ENCODE measurements around the gene TSC2.
A peak's percentile ranks its signal among the peaks of the same experiment; 100 is the strongest.

The TSC2 gene

GRCh38 chr16:2025878-2026460 is 21.8 kb upstream of the TSC2 start:
- no peaks in the 10 kb centered on the region for H3K36me3 ChIP-seq (ENCODE audit: control insufficient read depth in 4 of 4, insufficient read depth in 4 of 4, low read length in 3 of 4)
- 96% methylated on average over 12 of the region's 16 CpGs for WGBS (ENCODE audit: insufficient coverage)
- no peak overlapping the region for H3K27ac ChIP-seq (ENCODE audit: insufficient read depth in 1 of 2, low read depth in 1 of 2, low read length in 2 of 2, poor library complexity in 1 of 2, severe bottlenecking in 2 of 2)
- peaks cover 0 to 29% (median 7%) of the 10 kb centered on the region in 5 experiments for H3K27me3 ChIP-seq (replicated peaks in 2 of 5; ENCODE audit: control insufficient read depth in 4 of 5, insufficient read depth in 5 of 5, low read length in 4 of 5)
- peak overlapping the region in 1 of 7 experiments; percentile 47 for H3K4me3 ChIP-seq (ENCODE audit: control insufficient read depth in 1 of 7, extremely low read depth in 1 of 7, insufficient read depth in 4 of 7, low read depth in 2 of 7, low read length in 6 of 7)
- POLR2A ChIA-PET, result no interaction called here
- CTCF ChIA-PET, result interaction anchor here (1.0 to 1.3 kb wide), 3 partner anchors 10 to 122 kb away, joined by 3 to 4 read pairs (median 3); no protein-coding TSS in a partner anchor
- no peaks in the 10 kb centered on the region for H3K9me3 ChIP-seq (ENCODE audit: control extremely low read depth in 1 of 5, control insufficient read depth in 4 of 5, insufficient read depth in 2 of 5, low read depth in 1 of 5, low read length in 4 of 5)
- DNase-seq, result no peak
- peaks cover 0 to 33% (median 23%) of the 10 kb centered on the region in 4 experiments for H3K4me1 ChIP-seq (ENCODE audit: control extremely low read depth in 1 of 4, control insufficient read depth in 4 of 4, insufficient read depth in 4 of 4, low read length in 3 of 4)

- no peak for DNase-seq
- H3K27me3 ChIP-seq (replicated peaks in 2 of 5; ENCODE audit: control insufficient read depth in 4 of 5, insufficient read depth in 5 of 5, low read length in 4 of 5), result peaks cover 0 to 27% (median 7%) of the 10 kb centered on the region in 5 experiments
- H3K9me3 ChIP-seq (ENCODE audit: control extremely low read depth in 1 of 5, control insufficient read depth in 4 of 5, insufficient read depth in 2 of 5, low read depth in 1 of 5, low read length in 4 of 5), result no peaks in the 10 kb centered on the region
- 9% methylated on average over 40 of the region's 59 CpGs for WGBS (ENCODE audit: insufficient coverage)
- ChIA-PET CTCF (no interaction called here), POLR2A (no interaction called here)
- H3K27ac ChIP-seq (ENCODE audit: insufficient read depth in 1 of 2, low read depth in 1 of 2, low read length in 2 of 2, poor library complexity in 1 of 2, severe bottlenecking in 2 of 2), result no peak within 1 kb of the TSS
- peaks cover 0 to 36% (median 23%) of the 10 kb centered on the region in 4 experiments for H3K4me1 ChIP-seq (ENCODE audit: control extremely low read depth in 1 of 4, control insufficient read depth in 4 of 4, insufficient read depth in 4 of 4, low read length in 3 of 4)
- no peaks in the 10 kb centered on the region for H3K36me3 ChIP-seq (ENCODE audit: control insufficient read depth in 4 of 4, insufficient read depth in 4 of 4, low read length in 3 of 4)
- H3K4me3 ChIP-seq (ENCODE audit: control insufficient read depth in 1 of 7, extremely low read depth in 1 of 7, insufficient read depth in 4 of 7, low read depth in 2 of 7, low read length in 6 of 7), result peak within 1 kb of the TSS in 6 of 7 experiments; percentile 32 to 58 (median 54)
Measured at GRCh38 chr16:2026461-2027023, 21.2 kb upstream of the TSC2 start, which contains the start of gene NHERF2. TSS of gene NHERF2 (plus strand) at chr16:2026902. CDS start at chr16:2027006, 104 bp downstream.

GRCh38 chr16:2027024-2028010 is 20.5 kb upstream of the TSC2 start:
- Histone ChIP-seq H3K4me3 (ENCODE audit: control insufficient read depth in 1 of 7, extremely low read depth in 1 of 7, insufficient read depth in 4 of 7, low read depth in 2 of 7, low read length in 6 of 7) (peak overlapping the region in 6 of 7 experiments; percentile 32 to 58 (median 54)), H3K36me3 (ENCODE audit: control insufficient read depth in 4 of 4, insufficient read depth in 4 of 4, low read length in 3 of 4) (no peaks in the 10 kb centered on the region), H3K4me1 (ENCODE audit: control extremely low read depth in 1 of 4, control insufficient read depth in 4 of 4, insufficient read depth in 4 of 4, low read length in 3 of 4) (peaks cover 0 to 38% (median 23%) of the 10 kb centered on the region in 4 experiments), H3K27me3 (replicated peaks in 2 of 5; ENCODE audit: control insufficient read depth in 4 of 5, insufficient read depth in 5 of 5, low read length in 4 of 5) (peaks cover 0 to 24% (median 7%) of the 10 kb centered on the region in 5 experiments), H3K9me3 (ENCODE audit: control extremely low read depth in 1 of 5, control insufficient read depth in 4 of 5, insufficient read depth in 2 of 5, low read depth in 1 of 5, low read length in 4 of 5) (no peaks in the 10 kb centered on the region), H3K27ac (ENCODE audit: insufficient read depth in 1 of 2, low read depth in 1 of 2, low read length in 2 of 2, poor library complexity in 1 of 2, severe bottlenecking in 2 of 2) (no peak overlapping the region)
- ChIA-PET CTCF (interaction anchor here (1.2 to 1.7 kb wide), 2 partner anchors 10 to 29 kb away, joined by 3 to 4 read pairs; no protein-coding TSS in a partner anchor), POLR2A (interaction anchor here (0.8 to 0.9 kb wide), 3 partner anchors 19 to 128 kb away, joined by 3 to 4 read pairs (median 4); partner anchors contain the start of genes NTHL1, TRAF7 and TSC2)
- 9% methylated on average over 39 of the region's 76 CpGs for WGBS (ENCODE audit: insufficient coverage)
- peak in 1 of 3 donors; percentile 48 for DNase-seq

GRCh38 chr16:2028146-2028545 is 19.6 kb upstream of the TSC2 start:
- POLR2A ChIA-PET, result no interaction called here

GRCh38 chr16:2028620-2029220 is 19.1 kb upstream of the TSC2 start:
- H3K27ac ChIP-seq (ENCODE audit: insufficient read depth in 1 of 2, low read depth in 1 of 2, low read length in 2 of 2, poor library complexity in 1 of 2, severe bottlenecking in 2 of 2), result no peak overlapping the region
- ChIA-PET POLR2A (no interaction called here), CTCF (interaction anchor here (1.2 to 1.7 kb wide), 2 partner anchors 8 to 28 kb away, joined by 3 to 4 read pairs; no protein-coding TSS in a partner anchor)
- no peak for DNase-seq
- 99% methylated on average over 12 of the region's 18 CpGs for WGBS (ENCODE audit: insufficient coverage)
- H3K27me3 ChIP-seq (replicated peaks in 2 of 5; ENCODE audit: control insufficient read depth in 4 of 5, insufficient read depth in 5 of 5, low read length in 4 of 5), result peaks cover 0 to 24% (median 7%) of the 10 kb centered on the region in 5 experiments
- H3K36me3 ChIP-seq (ENCODE audit: control insufficient read depth in 4 of 4, insufficient read depth in 4 of 4, low read length in 3 of 4), result no peaks in the 10 kb centered on the region
- peaks cover 0 to 40% (median 22%) of the 10 kb centered on the region in 4 experiments for H3K4me1 ChIP-seq (ENCODE audit: control extremely low read depth in 1 of 4, control insufficient read depth in 4 of 4, insufficient read depth in 4 of 4, low read length in 3 of 4)
- no peak overlapping the region for H3K4me3 ChIP-seq (ENCODE audit: control insufficient read depth in 1 of 7, extremely low read depth in 1 of 7, insufficient read depth in 4 of 7, low read depth in 2 of 7, low read length in 6 of 7)
- no peaks in the 10 kb centered on the region for H3K9me3 ChIP-seq (ENCODE audit: control extremely low read depth in 1 of 5, control insufficient read depth in 4 of 5, insufficient read depth in 2 of 5, low read depth in 1 of 5, low read length in 4 of 5)

More at GRCh38 chr16:2028146-2028545, 19.6 kb upstream of the TSC2 start:
- WGBS (ENCODE audit: insufficient coverage), result 96% methylated on average over 2 of the region's 3 CpGs
- Histone ChIP-seq H3K4me3 (ENCODE audit: control insufficient read depth in 1 of 7, extremely low read depth in 1 of 7, insufficient read depth in 4 of 7, low read depth in 2 of 7, low read length in 6 of 7) (no peak overlapping the region), H3K9me3 (ENCODE audit: control extremely low read depth in 1 of 5, control insufficient read depth in 4 of 5, insufficient read depth in 2 of 5, low read depth in 1 of 5, low read length in 4 of 5) (no peaks in the 10 kb centered on the region), H3K4me1 (ENCODE audit: control extremely low read depth in 1 of 4, control insufficient read depth in 4 of 4, insufficient read depth in 4 of 4, low read length in 3 of 4) (peaks cover 0 to 39% (median 21%) of the 10 kb centered on the region in 4 experiments), H3K36me3 (ENCODE audit: control insufficient read depth in 4 of 4, insufficient read depth in 4 of 4, low read length in 3 of 4) (no peaks in the 10 kb centered on the region), H3K27me3 (replicated peaks in 2 of 5; ENCODE audit: control insufficient read depth in 4 of 5, insufficient read depth in 5 of 5, low read length in 4 of 5) (peaks cover 0 to 24% (median 7%) of the 10 kb centered on the region in 5 experiments), H3K27ac (ENCODE audit: insufficient read depth in 1 of 2, low read depth in 1 of 2, low read length in 2 of 2, poor library complexity in 1 of 2, severe bottlenecking in 2 of 2) (no peak overlapping the region)
- CTCF ChIA-PET, result interaction anchor here (1.2 to 1.7 kb wide), 2 partner anchors 9 to 29 kb away, joined by 3 to 4 read pairs; no protein-coding TSS in a partner anchor
- no peak for DNase-seq

- Histone ChIP-seq H3K4me3 (ENCODE audit: control insufficient read depth in 1 of 7, extremely low read depth in 1 of 7, insufficient read depth in 4 of 7, low read depth in 2 of 7, low read length in 6 of 7) (no peak overlapping the region), H3K9me3 (ENCODE audit: control extremely low read depth in 1 of 5, control insufficient read depth in 4 of 5, insufficient read depth in 2 of 5, low read depth in 1 of 5, low read length in 4 of 5) (no peaks in the 10 kb centered on the region), H3K36me3 (ENCODE audit: control insufficient read depth in 4 of 4, insufficient read depth in 4 of 4, low read length in 3 of 4) (no peaks in the 10 kb centered on the region), H3K4me1 (ENCODE audit: control extremely low read depth in 1 of 4, control insufficient read depth in 4 of 4, insufficient read depth in 4 of 4, low read length in 3 of 4) (peaks cover 0 to 39% (median 22%) of the 10 kb centered on the region in 4 experiments), H3K27me3 (replicated peaks in 2 of 5; ENCODE audit: control insufficient read depth in 4 of 5, insufficient read depth in 5 of 5, low read length in 4 of 5) (peaks cover 0 to 24% (median 7%) of the 10 kb centered on the region in 5 experiments), H3K27ac (ENCODE audit: insufficient read depth in 1 of 2, low read depth in 1 of 2, low read length in 2 of 2, poor library complexity in 1 of 2, severe bottlenecking in 2 of 2) (no peak overlapping the region)
- 95% methylated on average over 22 of the region's 22 CpGs for WGBS (ENCODE audit: insufficient coverage)
- no peak for DNase-seq
- ChIA-PET POLR2A (no interaction called here), CTCF (interaction anchor here (0.9 to 1.5 kb wide), 2 partner anchors 18 to 21 kb away, joined by 4 read pairs; partner anchors contain the start of genes NTHL1 and TSC2)
Measured at GRCh38 chr16:2029350-2029749, 18.4 kb upstream of the TSC2 start.
